Panc1 (cell line): ENCODE data around the gene RABGAP1L. TPM values are rescaled to one million over a fixed set of nuclear protein-coding genes. Genes with fewer than 3 reads are reported as not detected.

ENCODE experiments used
- ATAC-seq: fragments of 200-7000 bp; cut with Tn5 transposase; 2 replicates; pipeline ENCODE4 v1.9.1; 2020; ENCODE audit warnings: mild to moderate bottlenecking, moderate library complexity
- BruUV-seq: library from RNA; stranded (reverse); fragments of 400-500 nt; replicated peaks from 2 replicates; lab custom pipeline; 2021; lab: Mats Ljungman, UMichigan
- CTCF ChIA-PET: fragments of 300-600 bp; sonication (Branson Sonifier 250); formaldehyde crosslinking; loops from one replicate; lab custom pipeline; 2022; ENCODE audit warnings: antibody characterized with exemption; lab: Charles Lee
- POLR2A ChIA-PET: fragments of 300-600 bp; sonication (Branson Sonifier 250); formaldehyde crosslinking; loops from one replicate; lab custom pipeline; 2022; ENCODE audit warnings: antibody characterized with exemption; lab: Charles Lee
- DNase-seq: peaks from one replicate; pipeline ENCODE4 v3.0.0-alpha.2; 2010; ENCODE audit warnings: low read depth, low spot score
- H3K27ac ChIP-seq: 2 replicates; pipeline ENCODE4 v1.5.1; 2011; ENCODE audit warnings: mild to moderate bottlenecking, low read length, inconsistent platforms
- H3K27me3 ChIP-seq: fragments of 200-500 bp; sonication (Bioruptor generic); 2 replicates; pipeline ENCODE4 v1.6.0; 2014; ENCODE audit warnings: low read length, inconsistent platforms; ENCODE audit not compliant: control insufficient read depth, insufficient read depth
- H3K36me3 ChIP-seq: fragments of 200-500 bp; sonication (Bioruptor generic); 2 replicates; pipeline ENCODE4 v1.5.1; 2014; ENCODE audit warnings: inconsistent platforms, mild to moderate bottlenecking, low read length, moderate library complexity; ENCODE audit not compliant: control insufficient read depth, insufficient read depth
- H3K4me1 ChIP-seq: 2 replicates; pipeline ENCODE4 v1.5.1; 2011; ENCODE audit warnings: inconsistent platforms, mild to moderate bottlenecking, low read length, moderate library complexity; ENCODE audit not compliant: control insufficient read depth, insufficient read depth
- H3K4me3 ChIP-seq, 2 experiments: 2 replicates each; pipeline ENCODE4 v1.5.1; 2011 to 2012; ENCODE audit warnings: low read depth in 2 of 2, low read length in 2 of 2, mild to moderate bottlenecking in 2 of 2, inconsistent platforms in 1 of 2, moderate library complexity in 1 of 2
- H3K9me3 ChIP-seq: fragments of 200-500 bp; sonication (Bioruptor generic); 2 replicates; pipeline ENCODE4 v1.5.1; 2014; ENCODE audit warnings: low read depth, mild to moderate bottlenecking, inconsistent platforms, low read length, moderate library complexity; ENCODE audit not compliant: control insufficient read depth, insufficient read depth
- POLR2AphosphoS5 ChIP-seq: IDR thresholded peaks from 2 replicates; pipeline ENCODE4 v1.6.1; 2012; ENCODE audit warnings: mild to moderate bottlenecking, low read depth, low read length, moderate library complexity
- SIN3A ChIP-seq: IDR thresholded peaks from 2 replicates; pipeline ENCODE4 v1.6.1; 2012; ENCODE audit warnings: low read depth, mild to moderate bottlenecking, low read length, moderate library complexity, borderline replicate concordance; ENCODE audit not compliant: insufficient read depth
- TCF7L2 ChIP-seq: IDR thresholded peaks from 2 replicates; pipeline ENCODE4 v1.6.1; 2011; ENCODE audit warnings: mild to moderate bottlenecking, low read depth, low read length, inconsistent platforms
- in situ Hi-C: cut with HindIII; loops from 2 replicates; pipeline ENCODE4 v1.10.0; 2016; ENCODE audit warnings: low sequenced_read_pairs, low pct_unique_long_range_greater_than_20kb
- intact Hi-C: fragments of 100-400 bp; cut with micrococcal nuclease; formaldehyde crosslinking; loops from one replicate; pipeline ENCODE4 v1.10.0; 2022; ENCODE audit not compliant: unreplicated experiment
- total RNA-seq: library from RNA; stranded (reverse); gene quantifications from one replicate; pipeline ENCODE4 v1.2.1, GENCODE V29; 2021; ENCODE audit not compliant: unreplicated experiment
- TF ChIP-seq, protein P1 (sequence below): fragments of 450-650 bp; IDR thresholded peaks from 2 replicates; pipeline ENCODE4 v1.5.1; 2017; ENCODE audit warnings: mild to moderate bottlenecking
- TF ChIP-seq, protein P2 (sequence below), 2 experiments: IDR thresholded peaks; 2 replicates each; pipeline ENCODE4 v1.6.1; 2011 to 2012; ENCODE audit warnings: low read depth in 2 of 2, control low read depth in 1 of 2, low read length in 1 of 2, mild to moderate bottlenecking in 1 of 2, moderate library complexity in 1 of 2; ENCODE audit not compliant: insufficient read depth in 1 of 2

Gene RABGAP1L
- total RNA-seq, 1 experiment from 2014 or later: 37.0 TPM

DNA sequence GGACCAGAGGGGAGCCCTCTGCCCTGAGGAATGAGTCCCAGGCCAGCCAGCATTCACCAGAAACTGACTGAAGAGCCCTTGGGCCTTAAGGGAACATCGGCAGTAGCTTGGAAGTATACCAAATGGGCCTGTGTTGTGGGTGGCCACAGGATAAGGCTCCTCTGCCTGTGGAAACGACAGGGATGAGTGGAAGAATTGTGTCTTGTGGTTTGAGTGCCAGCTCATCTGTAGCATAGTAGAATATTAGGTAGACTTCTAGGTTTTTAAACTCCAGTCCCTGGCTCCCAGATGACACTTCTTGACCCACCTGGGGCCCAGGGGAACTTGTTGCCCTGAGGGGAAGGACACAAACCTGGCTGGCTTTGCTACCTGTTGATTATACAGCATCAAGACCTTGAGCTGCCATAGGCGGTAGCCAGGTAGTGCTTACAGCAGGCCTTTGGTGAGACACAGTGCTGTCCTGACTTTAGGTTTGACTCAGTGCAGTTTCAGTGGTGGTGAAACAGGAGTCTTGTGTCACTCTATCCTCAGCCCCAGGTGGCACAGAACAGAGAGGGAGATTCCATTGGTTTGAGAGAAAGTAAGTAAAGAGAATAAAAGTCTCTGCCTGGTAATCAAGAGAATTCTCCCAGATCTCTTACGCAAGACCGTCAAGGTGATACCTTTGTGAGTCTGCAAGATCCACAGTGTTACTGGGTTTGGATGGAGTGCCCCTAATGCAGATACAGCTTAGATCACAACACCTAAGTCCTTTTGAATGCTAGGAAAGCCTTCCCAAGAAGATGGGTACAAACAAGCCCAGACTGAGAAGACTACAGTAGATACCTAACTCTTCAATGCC is 50.2 kb downstream of the RABGAP1L start:
- in situ Hi-C loops (no loop called here), intact Hi-C loops (loop anchor here (10.0 kb wide), 1 partner anchor 235 kb away; no protein-coding TSS in a partner anchor)
- DNase-seq (no peak), ATAC-seq (no peak)
- Histone ChIP-seq H3K4me1 (no peaks in the 10 kb centered on the region), H3K4me3 (no peak overlapping the region), H3K36me3 (no peaks in the 10 kb centered on the region), H3K27me3 (no peaks in the 10 kb centered on the region), H3K27ac (no peak overlapping the region), H3K9me3 (peaks cover 14% of the 10 kb centered on the region; the same call in 1 of the 2 replicates)
- ChIA-PET POLR2A (no interaction called here), CTCF (no interaction called here)
- TF ChIP-seq, protein P1, sequence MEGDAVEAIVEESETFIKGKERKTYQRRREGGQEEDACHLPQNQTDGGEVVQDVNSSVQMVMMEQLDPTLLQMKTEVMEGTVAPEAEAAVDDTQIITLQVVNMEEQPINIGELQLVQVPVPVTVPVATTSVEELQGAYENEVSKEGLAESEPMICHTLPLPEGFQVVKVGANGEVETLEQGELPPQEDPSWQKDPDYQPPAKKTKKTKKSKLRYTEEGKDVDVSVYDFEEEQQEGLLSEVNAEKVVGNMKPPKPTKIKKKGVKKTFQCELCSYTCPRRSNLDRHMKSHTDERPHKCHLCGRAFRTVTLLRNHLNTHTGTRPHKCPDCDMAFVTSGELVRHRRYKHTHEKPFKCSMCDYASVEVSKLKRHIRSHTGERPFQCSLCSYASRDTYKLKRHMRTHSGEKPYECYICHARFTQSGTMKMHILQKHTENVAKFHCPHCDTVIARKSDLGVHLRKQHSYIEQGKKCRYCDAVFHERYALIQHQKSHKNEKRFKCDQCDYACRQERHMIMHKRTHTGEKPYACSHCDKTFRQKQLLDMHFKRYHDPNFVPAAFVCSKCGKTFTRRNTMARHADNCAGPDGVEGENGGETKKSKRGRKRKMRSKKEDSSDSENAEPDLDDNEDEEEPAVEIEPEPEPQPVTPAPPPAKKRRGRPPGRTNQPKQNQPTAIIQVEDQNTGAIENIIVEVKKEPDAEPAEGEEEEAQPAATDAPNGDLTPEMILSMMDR: no peak
- TF ChIP-seq SIN3A: no peak
- TF ChIP-seq TCF7L2: no peak
- TF ChIP-seq POLR2AphosphoS5: no peak
- no TSS peak for BruUV-seq

DNA sequence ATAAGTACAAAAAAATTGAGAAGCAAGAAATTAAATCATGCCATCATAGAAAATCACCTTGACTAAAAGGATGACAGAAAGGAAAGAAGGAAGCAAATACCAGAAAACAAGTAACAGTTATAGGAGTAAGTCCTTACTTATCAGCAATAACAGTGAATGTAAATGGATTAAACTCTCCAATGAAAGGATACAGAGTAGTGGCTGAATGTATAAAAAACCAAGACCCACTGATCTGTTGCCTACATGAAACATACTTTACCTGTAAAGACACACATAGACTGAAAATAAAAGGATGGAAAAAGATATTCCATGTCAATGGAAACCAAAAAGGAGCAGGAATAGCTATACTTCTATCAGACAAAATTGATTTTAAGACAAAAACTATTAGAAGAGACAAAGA is 52.2 kb downstream of the RABGAP1L start:
- in situ Hi-C loops: no loop called here
- TF ChIP-seq SIN3A (no peak), TCF7L2 (no peak), POLR2AphosphoS5 (no peak)
- TF ChIP-seq, protein P1: no peak
- TF ChIP-seq, protein P2, sequence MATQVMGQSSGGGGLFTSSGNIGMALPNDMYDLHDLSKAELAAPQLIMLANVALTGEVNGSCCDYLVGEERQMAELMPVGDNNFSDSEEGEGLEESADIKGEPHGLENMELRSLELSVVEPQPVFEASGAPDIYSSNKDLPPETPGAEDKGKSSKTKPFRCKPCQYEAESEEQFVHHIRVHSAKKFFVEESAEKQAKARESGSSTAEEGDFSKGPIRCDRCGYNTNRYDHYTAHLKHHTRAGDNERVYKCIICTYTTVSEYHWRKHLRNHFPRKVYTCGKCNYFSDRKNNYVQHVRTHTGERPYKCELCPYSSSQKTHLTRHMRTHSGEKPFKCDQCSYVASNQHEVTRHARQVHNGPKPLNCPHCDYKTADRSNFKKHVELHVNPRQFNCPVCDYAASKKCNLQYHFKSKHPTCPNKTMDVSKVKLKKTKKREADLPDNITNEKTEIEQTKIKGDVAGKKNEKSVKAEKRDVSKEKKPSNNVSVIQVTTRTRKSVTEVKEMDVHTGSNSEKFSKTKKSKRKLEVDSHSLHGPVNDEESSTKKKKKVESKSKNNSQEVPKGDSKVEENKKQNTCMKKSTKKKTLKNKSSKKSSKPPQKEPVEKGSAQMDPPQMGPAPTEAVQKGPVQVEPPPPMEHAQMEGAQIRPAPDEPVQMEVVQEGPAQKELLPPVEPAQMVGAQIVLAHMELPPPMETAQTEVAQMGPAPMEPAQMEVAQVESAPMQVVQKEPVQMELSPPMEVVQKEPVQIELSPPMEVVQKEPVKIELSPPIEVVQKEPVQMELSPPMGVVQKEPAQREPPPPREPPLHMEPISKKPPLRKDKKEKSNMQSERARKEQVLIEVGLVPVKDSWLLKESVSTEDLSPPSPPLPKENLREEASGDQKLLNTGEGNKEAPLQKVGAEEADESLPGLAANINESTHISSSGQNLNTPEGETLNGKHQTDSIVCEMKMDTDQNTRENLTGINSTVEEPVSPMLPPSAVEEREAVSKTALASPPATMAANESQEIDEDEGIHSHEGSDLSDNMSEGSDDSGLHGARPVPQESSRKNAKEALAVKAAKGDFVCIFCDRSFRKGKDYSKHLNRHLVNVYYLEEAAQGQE (IDR thresholded peaks at IDR 0.05; ENCODE audit: insufficient read depth in 1 of 2, low read depth in 2 of 2, low read length in 1 of 2): no peak
- intact Hi-C loops: loop anchor here (10.0 kb wide), 1 partner anchor 237 kb away; no protein-coding TSS in a partner anchor
- no peak overlapping the region for H3K27ac ChIP-seq
- H3K36me3 ChIP-seq: no peaks in the 10 kb centered on the region
- ChIA-PET CTCF (no interaction called here), POLR2A (no interaction called here)
- ATAC-seq (no peak), DNase-seq (no peak)
- no peaks in the 10 kb centered on the region for H3K4me1 ChIP-seq
- no peaks in the 10 kb centered on the region for H3K27me3 ChIP-seq
- no TSS peak for BruUV-seq
- peaks cover 12% of the 10 kb centered on the region; the same call in 1 of the 2 replicates for H3K9me3 ChIP-seq
- no peak overlapping the region for H3K4me3 ChIP-seq
